LNCaP clone FGC (cell line): ENCODE data around the gene TRIM77.
"Not testable (repeated sequence)": the region's sequence is repeated elsewhere in the genome, so short reads cannot be mapped to it uniquely, and the experiment has no call there.

Source experiments
- DNase-seq: peaks from one replicate; pipeline ENCODE4 v3.0.0-alpha.2; 2011; ENCODE audit warnings: low read depth
- H3K4me3 ChIP-seq: 2 replicates; pipeline ENCODE4 v1.5.1; 2011; ENCODE audit warnings: mild to moderate bottlenecking, low read depth, low read length, control low read depth
- TF ChIP-seq, protein P1 (sequence below): IDR thresholded peaks from 2 replicates; pipeline ENCODE4 v1.5.1; 2012; ENCODE audit warnings: mild to moderate bottlenecking; ENCODE audit not compliant: control insufficient read depth, insufficient read depth; ENCODE audit errors: extremely low read depth

Gene TRIM77

DNA sequence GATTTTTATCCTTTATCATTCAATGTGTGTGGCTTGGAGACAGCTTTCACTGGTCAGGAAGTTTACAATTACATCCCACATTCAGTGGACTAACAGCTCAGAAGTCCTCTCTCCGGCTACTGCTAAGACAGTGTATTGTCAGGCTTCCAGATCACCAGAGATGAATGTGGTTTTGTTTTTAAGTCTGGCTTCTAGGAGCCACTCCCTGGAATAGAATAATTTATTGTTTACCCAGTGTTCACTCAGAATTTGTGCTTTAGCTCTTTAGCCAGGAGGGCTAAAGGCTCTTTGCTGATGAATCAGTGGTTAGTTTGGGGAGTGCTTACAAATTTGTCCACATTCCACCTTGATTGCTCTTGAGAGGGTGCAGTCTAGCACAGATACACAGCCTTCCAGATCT is 26.5 kb downstream of the TRIM77 start:
- H3K4me3 ChIP-seq: no peak overlapping the region
- no peak for DNase-seq
- TF ChIP-seq, protein P1, sequence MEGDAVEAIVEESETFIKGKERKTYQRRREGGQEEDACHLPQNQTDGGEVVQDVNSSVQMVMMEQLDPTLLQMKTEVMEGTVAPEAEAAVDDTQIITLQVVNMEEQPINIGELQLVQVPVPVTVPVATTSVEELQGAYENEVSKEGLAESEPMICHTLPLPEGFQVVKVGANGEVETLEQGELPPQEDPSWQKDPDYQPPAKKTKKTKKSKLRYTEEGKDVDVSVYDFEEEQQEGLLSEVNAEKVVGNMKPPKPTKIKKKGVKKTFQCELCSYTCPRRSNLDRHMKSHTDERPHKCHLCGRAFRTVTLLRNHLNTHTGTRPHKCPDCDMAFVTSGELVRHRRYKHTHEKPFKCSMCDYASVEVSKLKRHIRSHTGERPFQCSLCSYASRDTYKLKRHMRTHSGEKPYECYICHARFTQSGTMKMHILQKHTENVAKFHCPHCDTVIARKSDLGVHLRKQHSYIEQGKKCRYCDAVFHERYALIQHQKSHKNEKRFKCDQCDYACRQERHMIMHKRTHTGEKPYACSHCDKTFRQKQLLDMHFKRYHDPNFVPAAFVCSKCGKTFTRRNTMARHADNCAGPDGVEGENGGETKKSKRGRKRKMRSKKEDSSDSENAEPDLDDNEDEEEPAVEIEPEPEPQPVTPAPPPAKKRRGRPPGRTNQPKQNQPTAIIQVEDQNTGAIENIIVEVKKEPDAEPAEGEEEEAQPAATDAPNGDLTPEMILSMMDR: no peak

DNA sequence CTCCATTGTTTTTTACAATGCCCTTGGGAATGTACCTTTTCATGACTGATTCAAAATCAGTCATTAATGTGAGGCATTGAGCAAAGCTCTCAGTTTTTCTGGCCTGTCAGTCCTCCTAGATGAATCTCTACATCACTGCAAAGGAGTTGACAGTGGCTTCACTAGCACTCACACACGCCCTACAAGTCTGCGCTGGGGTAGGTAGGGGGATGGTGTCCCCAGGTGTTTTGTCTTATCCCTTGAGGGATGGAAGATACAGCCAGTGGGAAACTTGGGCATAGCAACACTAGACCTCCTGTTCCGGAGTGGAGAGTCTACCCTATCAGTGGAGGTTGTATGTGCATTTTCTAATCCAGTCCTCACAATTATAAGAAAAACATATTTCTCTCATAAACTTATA is 27.0 kb downstream of the TRIM77 start:
- H3K4me3 ChIP-seq: no peak overlapping the region
- DNase-seq: no peak
- TF ChIP-seq, protein P1: no peak

DNA sequence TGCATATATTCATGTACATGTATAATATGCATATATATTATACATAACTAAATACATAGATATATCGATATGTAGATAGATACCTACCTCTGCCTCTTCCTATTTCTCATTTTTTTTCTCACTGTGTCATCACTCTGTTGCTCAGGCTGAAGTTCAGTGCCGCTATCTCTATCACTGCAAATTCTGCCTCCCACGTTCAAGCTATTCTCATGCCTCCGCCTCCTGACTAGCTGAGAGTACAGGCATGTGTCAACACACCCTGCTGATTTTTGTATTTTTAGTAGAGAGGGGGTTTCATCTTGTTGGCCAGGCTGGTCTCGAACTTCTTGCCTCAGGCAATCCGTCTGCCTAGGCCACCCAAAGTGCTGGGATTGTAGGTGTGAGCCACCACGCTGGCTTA is 31.3 kb downstream of the TRIM77 start:
- not testable (repeated sequence) for DNase-seq, H3K4me3 ChIP-seq

DNA sequence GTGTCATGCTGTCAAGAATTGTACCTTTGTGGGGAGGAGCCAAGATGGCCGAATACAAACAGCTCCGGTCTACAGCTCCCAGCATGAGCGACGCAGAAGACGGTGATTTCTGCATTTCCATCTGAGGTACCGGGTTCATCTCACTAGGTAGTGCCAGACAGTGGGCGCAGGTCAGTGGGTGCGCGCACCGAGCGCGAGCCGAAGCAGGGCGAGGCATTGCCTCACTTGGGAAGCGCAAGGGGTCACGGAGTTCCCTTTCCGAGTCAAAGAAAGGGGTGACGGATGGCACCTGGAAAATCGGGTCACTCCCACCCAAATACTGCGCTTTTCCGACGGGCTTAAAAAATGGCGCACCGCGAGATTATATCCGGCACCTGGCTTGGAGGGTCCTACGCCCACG is 34.1 kb downstream of the TRIM77 start:
- DNase-seq: not testable (repeated sequence)

DNA sequence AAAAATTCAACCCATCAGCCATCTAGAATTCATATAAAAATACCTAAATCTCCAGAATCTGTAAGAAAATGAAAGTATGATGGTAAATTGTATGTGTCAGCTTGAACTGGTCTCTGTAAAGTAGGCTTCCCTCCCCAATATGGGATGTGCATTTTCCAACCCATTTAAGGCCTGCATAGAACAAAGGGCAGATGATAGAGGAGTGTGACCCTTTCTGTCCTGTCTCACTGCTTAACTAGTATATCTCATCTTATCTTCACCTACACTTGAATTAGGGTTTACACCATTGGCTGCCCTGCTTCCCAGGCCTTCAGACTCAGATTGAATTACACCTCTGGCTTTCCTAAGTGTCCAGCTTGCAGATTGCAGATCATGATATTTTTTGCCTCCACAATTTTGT is 40.7 kb downstream of the TRIM77 start:
- H3K4me3 ChIP-seq, DNase-seq: not testable (repeated sequence)

More for the DNA sequence above, 34.1 kb downstream of the TRIM77 start:
- not testable (repeated sequence) for H3K4me3 ChIP-seq
